GM23338 (cell line): ENCODE data around the gene EHMT2. TPM values are rescaled to one million over a fixed set of nuclear protein-coding genes. Genes with fewer than 3 reads are reported as not detected.
A peak's percentile ranks its signal among the peaks of the same experiment; 100 is the strongest.

Source experiments
- ATAC-seq: fragments of 200-7000 bp; cut with Tn5 transposase; 3 replicates; pipeline ENCODE4 v1.9.1; 2020
- DNase-seq: peaks from one replicate; pipeline ENCODE4 v3.0.0-alpha.2; 2015; ENCODE audit warnings: low spot score
- H2AFZ ChIP-seq: fragments of 200-600 bp; sonication (generic); 2 replicates; pipeline ENCODE4 v1.8.0; 2016; ENCODE audit warnings: antibody characterized with exemption, mild to moderate bottlenecking, moderate library complexity
- H3F3A ChIP-seq: fragments of 200-600 bp; sonication (generic); replicated peaks from 2 replicates; pipeline ENCODE4 v1.8.0; 2017; ENCODE audit warnings: antibody characterized with exemption, mixed run types, low read depth
- H3K27ac ChIP-seq: fragments of 200-600 bp; sonication (generic); 2 replicates; pipeline ENCODE4 v1.6.1; 2016; ENCODE audit warnings: low read depth
- H3K27me3 ChIP-seq: fragments of 200-600 bp; sonication (generic); 2 replicates; pipeline ENCODE4 v1.8.0; 2016; ENCODE audit warnings: mild to moderate bottlenecking, mixed run types, moderate library complexity; ENCODE audit not compliant: insufficient read depth
- H3K36me3 ChIP-seq: fragments of 200-600 bp; sonication (generic); 2 replicates; pipeline ENCODE4 v1.8.0; 2016; ENCODE audit warnings: mild to moderate bottlenecking; ENCODE audit not compliant: insufficient read depth
- H3K4me1 ChIP-seq: fragments of 200-600 bp; sonication (generic); 2 replicates; pipeline ENCODE4 v1.8.0; 2016; ENCODE audit warnings: mild to moderate bottlenecking, moderate library complexity; ENCODE audit not compliant: insufficient read depth
- H3K4me2 ChIP-seq: fragments of 200-600 bp; sonication (generic); 2 replicates; pipeline ENCODE4 v1.7.1; 2017; ENCODE audit warnings: mixed run types
- H3K4me3 ChIP-seq: fragments of 200-600 bp; sonication (generic); 2 replicates; pipeline ENCODE4 v1.6.1; 2016; ENCODE audit warnings: mixed run types
- H3K79me2 ChIP-seq: fragments of 200-600 bp; sonication (generic); replicated peaks from 2 replicates; pipeline ENCODE4 v1.8.0; 2017; ENCODE audit warnings: mild to moderate bottlenecking; ENCODE audit not compliant: insufficient read depth
- H3K9me2 ChIP-seq: fragments of 200-600 bp; sonication (generic); 2 replicates; pipeline ENCODE4 v1.8.0; 2017; ENCODE audit not compliant: insufficient read depth
- H4K20me1 ChIP-seq: fragments of 200-600 bp; sonication (generic); replicated peaks from 2 replicates; pipeline ENCODE4 v1.8.0; 2017; ENCODE audit warnings: mild to moderate bottlenecking; ENCODE audit not compliant: insufficient read depth
- H3K27ac Mint-ChIP-seq: 2 replicates; pipeline ENCODE4 v1.8.0; 2020; ENCODE audit warnings: inconsistent platforms, mild to moderate bottlenecking, moderate library complexity, mixed read lengths
- H3K27me3 Mint-ChIP-seq: 3 replicates; pipeline ENCODE4 v1.8.0; 2022; ENCODE audit warnings: low read depth, mild to moderate bottlenecking, moderate library complexity, mixed read lengths, inconsistent platforms; ENCODE audit not compliant: insufficient read depth, poor library complexity
- H3K36me3 Mint-ChIP-seq: 3 replicates; pipeline ENCODE4 v1.8.0; 2021; ENCODE audit warnings: low read depth, mild to moderate bottlenecking, inconsistent platforms, moderate library complexity, mixed read lengths
- H3K4me1 Mint-ChIP-seq: 3 replicates; pipeline ENCODE4 v1.8.0; 2020; ENCODE audit warnings: mild to moderate bottlenecking, inconsistent platforms, mixed read lengths
- H3K4me3 Mint-ChIP-seq: 3 replicates; pipeline ENCODE4 v1.8.0; 2021; ENCODE audit warnings: moderate library complexity, mild to moderate bottlenecking, inconsistent platforms, mixed read lengths
- H3K9me3 Mint-ChIP-seq: 3 replicates; pipeline ENCODE4 v1.8.0; 2020; ENCODE audit warnings: moderate library complexity, mild to moderate bottlenecking, inconsistent platforms, mixed read lengths
- CREB1 ChIP-seq: fragments of 250-450 bp; sonication (Bioruptor Pico); IDR thresholded peaks from 2 replicates; pipeline ENCODE4 v1.5.0; 2020; ENCODE audit warnings: low read depth, mild to moderate bottlenecking, moderate library complexity
- NANOG ChIP-seq: IDR thresholded peaks from 2 replicates; pipeline ENCODE4 v1.6.1; 2016; ENCODE audit warnings: antibody characterized with exemption, borderline replicate concordance
- POLR2AphosphoS5 ChIP-seq: IDR thresholded peaks from 2 replicates; pipeline ENCODE4 v1.6.1; 2016; ENCODE audit warnings: antibody characterized with exemption, low read depth
- STAT1 ChIP-seq: IDR thresholded peaks from one replicate; pipeline ENCODE4 v1.6.1; 2016; ENCODE audit warnings: antibody characterized with exemption; ENCODE audit not compliant: unreplicated experiment
- polyA plus RNA-seq: library from polyadenylated mRNA; unstranded; fragments of >200 nt; fragmentation: Nextera tagmentation; extraction: Ambion mirVana; gene quantifications from 2 replicates; pipeline ENCODE4 v1.2.1, GENCODE V29; 2016
- total RNA-seq: library from RNA; depleted of rRNA; stranded (reverse); fragments of >200 nt; shearing (Covaris generic); gene quantifications from 2 replicates; pipeline ENCODE4 v1.2.3, GENCODE V29; 2014
- TF ChIP-seq, protein P1 (sequence below): IDR thresholded peaks from 2 replicates; pipeline ENCODE4 v1.6.1; 2016; ENCODE audit warnings: antibody characterized with exemption

Gene EHMT2
- total and polyA plus RNA-seq, 2 experiments from 2014 or later, result 113 to 193 TPM

DNA sequence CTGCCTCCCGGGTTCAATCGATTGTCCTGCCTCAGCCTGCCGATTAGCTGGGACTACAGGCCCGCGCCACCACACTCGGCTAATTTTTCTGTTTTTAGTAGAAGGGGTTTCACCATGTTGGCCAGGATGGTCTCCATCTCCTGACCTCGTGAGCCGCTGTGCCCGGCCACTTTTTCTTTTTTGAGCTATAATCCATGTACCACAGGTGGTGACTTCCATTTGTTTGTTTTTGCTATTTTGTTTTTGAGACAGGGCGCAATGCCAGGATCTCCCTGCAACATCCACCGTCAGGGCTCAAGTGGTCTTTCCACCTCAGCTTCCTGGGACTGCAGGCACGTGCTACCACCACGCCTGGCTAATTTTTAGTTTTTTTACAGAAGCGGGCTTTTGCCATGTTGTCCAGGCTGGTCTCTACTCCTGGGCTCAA lies 61.4 kb downstream of the EHMT2 start:
- DNase-seq (no peak), ATAC-seq (no peak)
- peaks cover 52% of the 10 kb centered on the region for H3K79me2 ChIP-seq
- Mint-ChIP-seq H3K9me3 (peaks cover 7% of the 10 kb centered on the region; the same call in 1 of the 3 replicates), H3K27ac (peak overlapping the region; percentile 98), H3K36me3 (peaks cover 65% of the 10 kb centered on the region), H3K4me1 (peaks cover 26% of the 10 kb centered on the region), H3K4me3 (peak overlapping the region; percentile 97), H3K27me3 (peaks cover 22% of the 10 kb centered on the region)
- H3K27ac ChIP-seq, result peak overlapping the region; percentile 83
- TF ChIP-seq NANOG, result no peak
- TF ChIP-seq POLR2AphosphoS5, result 0 out of 2 replicates have a peak, but pooled peaks have one; percentile 42
- TF ChIP-seq, protein P1, sequence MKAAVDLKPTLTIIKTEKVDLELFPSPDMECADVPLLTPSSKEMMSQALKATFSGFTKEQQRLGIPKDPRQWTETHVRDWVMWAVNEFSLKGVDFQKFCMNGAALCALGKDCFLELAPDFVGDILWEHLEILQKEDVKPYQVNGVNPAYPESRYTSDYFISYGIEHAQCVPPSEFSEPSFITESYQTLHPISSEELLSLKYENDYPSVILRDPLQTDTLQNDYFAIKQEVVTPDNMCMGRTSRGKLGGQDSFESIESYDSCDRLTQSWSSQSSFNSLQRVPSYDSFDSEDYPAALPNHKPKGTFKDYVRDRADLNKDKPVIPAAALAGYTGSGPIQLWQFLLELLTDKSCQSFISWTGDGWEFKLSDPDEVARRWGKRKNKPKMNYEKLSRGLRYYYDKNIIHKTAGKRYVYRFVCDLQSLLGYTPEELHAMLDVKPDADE, result no peak
- H3K4me3 ChIP-seq, result peak overlapping the region; percentile 84
- no peaks in the 10 kb centered on the region for H3K27me3 ChIP-seq
- peaks cover 40% of the 10 kb centered on the region for H4K20me1 ChIP-seq
- H3F3A ChIP-seq, result peaks cover 66% of the 10 kb centered on the region
- peaks cover 50% of the 10 kb centered on the region for H3K36me3 ChIP-seq
- no peaks in the 10 kb centered on the region for H3K9me2 ChIP-seq
- H3K4me2 ChIP-seq, result peak overlapping the region; percentile 99
- peaks cover 22% of the 10 kb centered on the region for H3K4me1 ChIP-seq
- no peak overlapping the region for H2AFZ ChIP-seq

DNA sequence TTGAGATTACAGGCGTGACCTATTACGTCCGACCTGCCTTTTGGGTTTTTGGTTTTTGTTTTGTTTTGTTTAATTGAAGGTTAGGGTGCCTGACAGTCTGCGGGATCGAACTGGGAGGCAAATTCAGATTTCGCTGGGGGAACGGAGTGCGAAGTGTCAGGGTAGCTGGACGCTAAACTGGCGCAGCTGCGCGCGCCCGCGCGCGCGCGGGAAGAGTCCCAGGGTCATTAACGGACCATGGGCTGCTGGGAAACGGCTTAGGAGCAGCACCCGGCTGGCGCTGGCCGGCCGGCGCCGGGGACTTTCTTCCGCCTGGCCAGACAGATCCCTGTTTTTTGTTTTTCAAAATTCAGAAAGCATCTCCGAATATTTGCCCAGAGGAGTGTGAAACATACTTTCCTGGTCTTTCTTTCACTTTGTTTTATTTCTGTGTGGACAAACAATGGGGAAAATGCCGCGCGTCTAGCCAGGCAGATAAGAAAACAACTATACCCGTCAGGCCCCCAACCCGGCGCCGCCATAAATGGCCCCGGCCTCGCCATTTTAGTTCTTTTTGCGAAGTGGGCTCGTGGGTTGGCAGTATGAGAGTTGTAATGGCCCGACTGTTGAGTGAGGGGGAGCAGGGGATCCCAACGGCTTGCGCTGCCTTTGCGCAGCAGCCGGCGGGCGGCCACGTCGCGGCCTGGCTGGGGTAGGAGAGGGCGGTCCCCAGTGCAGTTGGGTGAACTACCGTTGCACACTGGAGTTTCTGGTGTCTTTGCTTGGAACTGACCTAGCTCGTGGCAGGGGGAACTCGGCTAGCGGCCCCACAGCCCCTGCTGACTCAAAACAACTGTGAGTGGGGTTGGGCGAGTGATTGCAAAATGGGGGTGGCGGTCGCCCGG lies 62.9 kb downstream of the EHMT2 start:
- H3K36me3 Mint-ChIP-seq, result peaks cover 53% of the 10 kb centered on the region
- Histone ChIP-seq H3K79me2 (peaks cover 67% of the 10 kb centered on the region), H4K20me1 (peaks cover 40% of the 10 kb centered on the region), H3F3A (peaks cover 54% of the 10 kb centered on the region), H3K4me2 (peak overlapping the region; percentile 99), H2AFZ (peak overlapping the region; percentile 30; the same call in 1 of the 2 replicates), H3K4me1 (peaks cover 28% of the 10 kb centered on the region), H3K27me3 (no peaks in the 10 kb centered on the region), H3K36me3 (peaks cover 39% of the 10 kb centered on the region), H3K4me3 (peak overlapping the region; percentile 84), H3K9me2 (no peaks in the 10 kb centered on the region), H3K27ac (peak overlapping the region; percentile 83)
- H3K4me3 Mint-ChIP-seq, result peak overlapping the region; percentile 97
- DNase-seq (peak; percentile 94), ATAC-seq (peak; percentile 85)
- H3K4me1 Mint-ChIP-seq, result peaks cover 32% of the 10 kb centered on the region
- H3K27me3 Mint-ChIP-seq, result peaks cover 31% of the 10 kb centered on the region
- TF ChIP-seq CREB1 (CRISPR knock-in tag) (peak; percentile 38; the same call in 1 of the 2 replicates), STAT1 (no peak), POLR2AphosphoS5 (peak; percentile 96)
- TF ChIP-seq, protein P1, result peak; percentile 65; the same call in 1 of the 2 replicates
- H3K9me3 Mint-ChIP-seq, result peaks cover 10% of the 10 kb centered on the region; the same call in 2 of the 3 replicates
- peak overlapping the region; percentile 99 for H3K27ac Mint-ChIP-seq
